HG02943 (cell line): ENCODE measurements around the gene CLCN1.

Source experiments
- ATAC-seq: cut with Tn5 transposase; IDR thresholded peaks from one replicate; pipeline ENCODE4 v1.9.1; 2021; ENCODE audit warnings: mild to moderate bottlenecking, low read depth, moderate library complexity; ENCODE audit not compliant: unreplicated experiment

Gene CLCN1

GRCh38 chr7:143361552-143362130 lies 45.7 kb downstream of the CLCN1 start:
- ATAC-seq = no peak

- no peak for ATAC-seq
Observed at GRCh38 chr7:143362131-143363015, 46.5 kb downstream of the CLCN1 start, which contains the start of gene FAM131B. Gene FAM131B, minus strand, starts transcription at chr7:143362713. Its CDS starts 110 bp downstream, at chr7:143362603.

GRCh38 chr7:143363016-143363937 lies 47.4 kb downstream of the CLCN1 start:
- no peak for ATAC-seq

- no peak for ATAC-seq
Observed at GRCh38 chr7:143367972-143368371, 52.1 kb downstream of the CLCN1 start.

- no peak for ATAC-seq
Observed at GRCh38 chr7:143368387-143368786, 52.5 kb downstream of the CLCN1 start.

GRCh38 chr7:143369678-143370651 lies 54.1 kb downstream of the CLCN1 start:
- no peak for ATAC-seq

- ATAC-seq = no peak
Observed at GRCh38 chr7:143372070-143372469, 56.2 kb downstream of the CLCN1 start.

- no peak for ATAC-seq
Observed at GRCh38 chr7:143373255-143373794, 57.4 kb downstream of the CLCN1 start.

- no peak for ATAC-seq
Observed at GRCh38 chr7:143374561-143374960, 58.6 kb downstream of the CLCN1 start.

GRCh38 chr7:143375298-143376034 lies 59.6 kb downstream of the CLCN1 start:
- no peak for ATAC-seq

GRCh38 chr7:143376396-143376795 lies 60.5 kb downstream of the CLCN1 start:
- no peak for ATAC-seq

GRCh38 chr7:143379611-143380259 lies 63.8 kb downstream of the CLCN1 start:
- ATAC-seq = peak; percentile 8

GRCh38 chr7:143380260-143380645 lies 64.3 kb downstream of the CLCN1 start:
- peak; percentile 57 for ATAC-seq

GRCh38 chr7:143380646-143381426 lies 64.9 kb downstream of the CLCN1 start, which contains the start of gene ZYX:
Gene ZYX, plus strand, starts transcription at chr7:143381345. Its CDS starts 227 bp downstream, at chr7:143381572.
- ATAC-seq = peak; percentile 71

GRCh38 chr7:143381427-143382125 lies 65.7 kb downstream of the CLCN1 start:
- ATAC-seq = peak; percentile 10

GRCh38 chr7:143382126-143382790 lies 66.3 kb downstream of the CLCN1 start:
- no peak for ATAC-seq
